ENCODE results near the gene SYNE1.
"Not testable (repeated sequence)": the region's sequence is repeated elsewhere in the genome, so short reads cannot be mapped to it uniquely, and the experiment has no call there.

The SYNE1 gene

GRCh38 chr6:152637296-152638047, at the start of gene SYNE1:
Gene SYNE1 (minus strand): TSS chr6:152637362. CDS start chr6:152628331, 9,031 bp downstream.
- DNase-seq: no peak

GRCh38 chr6:152685819-152686218, 48.7 kb upstream of the SYNE1 start:
- no peak for DNase-seq

- DNase-seq: not testable (repeated sequence)
These were observed 45.8 kb upstream of the SYNE1 start for GRCh38 chr6:152682935-152683334.

GRCh38 chr6:152682141-152682540, 45.0 kb upstream of the SYNE1 start:
- DNase-seq: no peak

GRCh38 chr6:152680879-152681517, 43.8 kb upstream of the SYNE1 start:
- DNase-seq: no peak

- DNase-seq: no peak
These were observed 43.0 kb upstream of the SYNE1 start for GRCh38 chr6:152680151-152680550.

- no peak for DNase-seq
These were observed 36.1 kb upstream of the SYNE1 start for GRCh38 chr6:152673236-152673635.

GRCh38 chr6:152671171-152671570, 34.0 kb upstream of the SYNE1 start:
- no peak for DNase-seq

- no peak for DNase-seq
These were observed 32.7 kb upstream of the SYNE1 start for GRCh38 chr6:152669895-152670294.

- DNase-seq: no peak
These were observed 24.6 kb upstream of the SYNE1 start for GRCh38 chr6:152661776-152662175.

- DNase-seq: no peak
These were observed 14.8 kb upstream of the SYNE1 start for GRCh38 chr6:152651986-152652385.

GRCh38 chr6:152648105-152648504, 10.9 kb upstream of the SYNE1 start:
- DNase-seq: no peak

- not testable (repeated sequence) for DNase-seq
These were observed 9.6 kb upstream of the SYNE1 start for GRCh38 chr6:152646732-152647131.

GRCh38 chr6:152642578-152643375, 5.6 kb upstream of the SYNE1 start:
- peak; percentile 21 for DNase-seq

- DNase-seq: no peak
These were observed 410 bp downstream of the SYNE1 start for GRCh38 chr6:152636609-152637295.

- DNase-seq: no peak
These were observed 1.0 kb downstream of the SYNE1 start for GRCh38 chr6:152636021-152636608.

GRCh38 chr6:152634773-152635172, 2.4 kb downstream of the SYNE1 start:
- no peak for DNase-seq

GRCh38 chr6:152632121-152632782, 4.9 kb downstream of the SYNE1 start:
- no peak for DNase-seq

GRCh38 chr6:152631376-152631775, 5.8 kb downstream of the SYNE1 start:
- DNase-seq: no peak

- DNase-seq: no peak
These were observed 6.3 kb downstream of the SYNE1 start for GRCh38 chr6:152630832-152631231.

- no peak for DNase-seq
These were observed 11.9 kb downstream of the SYNE1 start for GRCh38 chr6:152625213-152625612.

- not testable (repeated sequence) for DNase-seq
These were observed 22.4 kb downstream of the SYNE1 start for GRCh38 chr6:152614776-152615175.
